Prostate gland (tissue), 2 donors: Measurements from ENCODE around the gene NEK6. TPM values are rescaled to one million over a fixed set of nuclear protein-coding genes. Genes with fewer than 3 reads are reported as not detected.

Source experiments
- DNase-seq: peaks from one replicate; pipeline ENCODE4 v3.0.0-alpha.2; 2019; ENCODE audit warnings: low spot score
- H3K27ac ChIP-seq, 2 donors: fragments of 200-600 bp; sonication (generic); 2 replicates each; pipeline ENCODE4 v1.5.1; 2017 to 2019
- H3K27me3 ChIP-seq: fragments of 200-600 bp; sonication (generic); replicated peaks from 2 replicates; pipeline ENCODE4 v1.5.1; 2019; ENCODE audit not compliant: insufficient read depth
- H3K36me3 ChIP-seq, 2 donors: fragments of 200-600 bp; sonication (generic); 1 replicate in 1 of 2; 2 replicates in 1 of 2; pipeline versions ENCODE4 v1.5.1 to v1.8.1; 2017 to 2019
- H3K4me1 ChIP-seq: fragments of 200-600 bp; sonication (generic); replicated peaks from 2 replicates; pipeline ENCODE4 v1.5.1; 2019
- H3K4me3 ChIP-seq, 2 donors: fragments of 200-600 bp; sonication (generic); 2 replicates each; pipeline ENCODE4 v1.5.1; 2017 to 2019
- H3K9me3 ChIP-seq: fragments of 200-600 bp; sonication (generic); 2 replicates; pipeline ENCODE4 v1.5.1; 2017
- POLR2A ChIP-seq: fragments of 450-650 bp; IDR thresholded peaks from one replicate; pipeline ENCODE4 v1.6.1; 2016; ENCODE audit warnings: antibody characterized with exemption, mild to moderate bottlenecking
- POLR2AphosphoS5 ChIP-seq: sonication (generic); formaldehyde crosslinking; IDR thresholded peaks from one replicate; pipeline ENCODE4 v1.6.1; 2017; ENCODE audit warnings: antibody characterized with exemption
- WGBS: methylation state at CpG from one replicate; pipeline ENCODE4 v1.1.5; 2018; 5-methylcytosine and 5-hydroxymethylcytosine counted together
- intact Hi-C: fragments of 100-400 bp; cut with DNase I; formaldehyde crosslinking; loops from one replicate; pipeline ENCODE4 v1.14.2; 2022
- total RNA-seq, 2 donors: library from RNA; depleted of rRNA; stranded (reverse); fragments of >200 nt; gene quantifications; one replicate each; pipeline ENCODE4 v1.1.0, GENCODE V29; 2016
- TF ChIP-seq, protein P1 (sequence below), 4 experiments: fragments of 200-600 bp in 2 of 4; fragments of 450-650 bp in 2 of 4; sonication (generic) in 2 of 4; IDR thresholded peaks; 1 replicate in 3 of 4; 2 replicates in 1 of 4; pipeline ENCODE4 v1.5.1; 2016 to 2019; ENCODE audit warnings: antibody characterized with exemption in 4 of 4, mild to moderate bottlenecking in 2 of 4, moderate library complexity in 2 of 4

NEK6 gene
- total RNA-seq, 2 donors from 2014 or later, result 32.3 to 44.2 TPM

GRCh38 chr9:124345751-124346281 lies 88.1 kb downstream of the NEK6 start:
- intact Hi-C loops, result no loop called here
- no peak overlapping the region for H3K27ac ChIP-seq
- H3K27me3 ChIP-seq, result no peaks in the 10 kb centered on the region
- no peak overlapping the region for H3K4me3 ChIP-seq
- H3K4me1 ChIP-seq, result no peaks in the 10 kb centered on the region
- no peak for TF ChIP-seq POLR2A
- TF ChIP-seq, protein P1, sequence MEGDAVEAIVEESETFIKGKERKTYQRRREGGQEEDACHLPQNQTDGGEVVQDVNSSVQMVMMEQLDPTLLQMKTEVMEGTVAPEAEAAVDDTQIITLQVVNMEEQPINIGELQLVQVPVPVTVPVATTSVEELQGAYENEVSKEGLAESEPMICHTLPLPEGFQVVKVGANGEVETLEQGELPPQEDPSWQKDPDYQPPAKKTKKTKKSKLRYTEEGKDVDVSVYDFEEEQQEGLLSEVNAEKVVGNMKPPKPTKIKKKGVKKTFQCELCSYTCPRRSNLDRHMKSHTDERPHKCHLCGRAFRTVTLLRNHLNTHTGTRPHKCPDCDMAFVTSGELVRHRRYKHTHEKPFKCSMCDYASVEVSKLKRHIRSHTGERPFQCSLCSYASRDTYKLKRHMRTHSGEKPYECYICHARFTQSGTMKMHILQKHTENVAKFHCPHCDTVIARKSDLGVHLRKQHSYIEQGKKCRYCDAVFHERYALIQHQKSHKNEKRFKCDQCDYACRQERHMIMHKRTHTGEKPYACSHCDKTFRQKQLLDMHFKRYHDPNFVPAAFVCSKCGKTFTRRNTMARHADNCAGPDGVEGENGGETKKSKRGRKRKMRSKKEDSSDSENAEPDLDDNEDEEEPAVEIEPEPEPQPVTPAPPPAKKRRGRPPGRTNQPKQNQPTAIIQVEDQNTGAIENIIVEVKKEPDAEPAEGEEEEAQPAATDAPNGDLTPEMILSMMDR (IDR thresholded peaks at IDR 0.05), result no peak
- DNase-seq, result no peak
- peaks cover 0 to 4% of the 10 kb centered on the region in 2 donors for H3K36me3 ChIP-seq
- WGBS, result 93% methylated on average over 8 of the region's 9 CpGs
- no peaks in the 10 kb centered on the region for H3K9me3 ChIP-seq

- Histone ChIP-seq H3K36me3 (peaks cover 0 to 9% of the 10 kb centered on the region in 2 donors), H3K4me3 (no peak overlapping the region), H3K27me3 (no peaks in the 10 kb centered on the region), H3K9me3 (no peaks in the 10 kb centered on the region), H3K27ac (no peak overlapping the region), H3K4me1 (no peaks in the 10 kb centered on the region)
- WGBS, result 90% methylated on average over 34 of the region's 34 CpGs
- no peak for TF ChIP-seq POLR2AphosphoS5
- TF ChIP-seq, protein P1 (IDR thresholded peaks at IDR 0.05), result no peak
- no peak for TF ChIP-seq POLR2A
- DNase-seq, result no peak
- intact Hi-C loops, result no loop called here
These were observed 88.8 kb downstream of the NEK6 start for GRCh38 chr9:124346347-124347163.

GRCh38 chr9:124347206-124347967 lies 89.6 kb downstream of the NEK6 start:
- Histone ChIP-seq H3K4me3 (no peak overlapping the region), H3K27ac (no peak overlapping the region), H3K4me1 (no peaks in the 10 kb centered on the region), H3K27me3 (no peaks in the 10 kb centered on the region), H3K36me3 (peaks cover 0 to 9% of the 10 kb centered on the region in 2 donors), H3K9me3 (no peaks in the 10 kb centered on the region)
- TF ChIP-seq, protein P1 (IDR thresholded peaks at IDR 0.05), result no peak
- TF ChIP-seq POLR2A (no peak), POLR2AphosphoS5 (no peak)
- WGBS, result 79% methylated on average over 23 of the region's 26 CpGs
- DNase-seq, result no peak
- intact Hi-C loops, result no loop called here

- H3K27ac ChIP-seq, result no peak overlapping the region
- no peaks in the 10 kb centered on the region for H3K4me1 ChIP-seq
- peaks cover 0 to 9% of the 10 kb centered on the region in 2 donors for H3K36me3 ChIP-seq
- no peaks in the 10 kb centered on the region for H3K9me3 ChIP-seq
- TF ChIP-seq POLR2AphosphoS5 (no peak), POLR2A (no peak)
- TF ChIP-seq, protein P1 (IDR thresholded peaks at IDR 0.05), result no peak
- no peak for DNase-seq
- intact Hi-C loops, result no loop called here
- H3K4me3 ChIP-seq, result no peak overlapping the region
- WGBS, result 84% methylated on average over 8 of the region's 8 CpGs
- H3K27me3 ChIP-seq, result no peaks in the 10 kb centered on the region
These were observed 90.2 kb downstream of the NEK6 start for GRCh38 chr9:124347968-124348358.
